GM19455 (cell line): ENCODE data around the gene KDM3B.
A peak's percentile ranks its signal among the peaks of the same experiment; 100 is the strongest.
"Not testable (repeated sequence)": the region's sequence is repeated elsewhere in the genome, so short reads cannot be mapped to it uniquely, and the experiment has no call there.

Source experiments
- ATAC-seq: cut with Tn5 transposase; IDR thresholded peaks from one replicate; pipeline ENCODE4 v1.9.1; 2021; ENCODE audit not compliant: unreplicated experiment

Gene KDM3B

GRCh38 chr5:138352071-138352721, at the start of gene KDM3B:
Gene KDM3B (plus strand): TSS chr5:138352685. CDS start chr5:138352796, 111 bp downstream.
- peak; percentile 64 for ATAC-seq

- no peak for ATAC-seq
Observed at GRCh38 chr5:138303372-138303771, 49.1 kb upstream of the KDM3B start.

- ATAC-seq = no peak
Observed at GRCh38 chr5:138305797-138306196, 46.7 kb upstream of the KDM3B start.

GRCh38 chr5:138315751-138316278, 36.7 kb upstream of the KDM3B start:
- ATAC-seq = no peak

- no peak for ATAC-seq
Observed at GRCh38 chr5:138316355-138316754, 36.1 kb upstream of the KDM3B start.

- ATAC-seq = not testable (repeated sequence)
Observed at GRCh38 chr5:138318211-138318610, 34.3 kb upstream of the KDM3B start.

GRCh38 chr5:138330813-138331448, 21.6 kb upstream of the KDM3B start:
- no peak for ATAC-seq

- peak; percentile 99 for ATAC-seq
Observed at GRCh38 chr5:138331449-138332368, 20.8 kb upstream of the KDM3B start, which contains the start of gene CDC25C. Gene CDC25C (minus strand): TSS chr5:138331804. CDS start chr5:138331180, 624 bp downstream.

- ATAC-seq = no peak
Observed at GRCh38 chr5:138334867-138335447, 17.5 kb upstream of the KDM3B start.

- ATAC-seq = peak; percentile 17
Observed at GRCh38 chr5:138336952-138337684, 15.4 kb upstream of the KDM3B start.

GRCh38 chr5:138337685-138338410, 14.6 kb upstream of the KDM3B start, which contains the start of gene FAM53C:
Gene FAM53C (plus strand): TSS chr5:138338266. CDS start chr5:138341336, 3,070 bp downstream.
- peak; percentile 75 for ATAC-seq

GRCh38 chr5:138338411-138339090, 13.9 kb upstream of the KDM3B start:
- ATAC-seq = no peak

- no peak for ATAC-seq
Observed at GRCh38 chr5:138339091-138339456, 13.4 kb upstream of the KDM3B start.

GRCh38 chr5:138339464-138339863, 13.0 kb upstream of the KDM3B start:
- ATAC-seq = no peak

GRCh38 chr5:138340008-138340407, 12.5 kb upstream of the KDM3B start:
- ATAC-seq = no peak

- ATAC-seq = no peak
Observed at GRCh38 chr5:138344887-138345622, 7.4 kb upstream of the KDM3B start.

GRCh38 chr5:138346889-138347288, 5.6 kb upstream of the KDM3B start:
- ATAC-seq = no peak

GRCh38 chr5:138349852-138350562, 2.5 kb upstream of the KDM3B start:
- no peak for ATAC-seq
